ENCODE data around the gene KIF16B.

KIF16B gene

GRCh38 chr20:16573001-16573965, at the start of gene KIF16B:
Gene KIF16B (minus strand): TSS chr20:16573448. CDS start chr20:16573275, 173 bp downstream.
- TF ChIP-seq, protein P1, sequence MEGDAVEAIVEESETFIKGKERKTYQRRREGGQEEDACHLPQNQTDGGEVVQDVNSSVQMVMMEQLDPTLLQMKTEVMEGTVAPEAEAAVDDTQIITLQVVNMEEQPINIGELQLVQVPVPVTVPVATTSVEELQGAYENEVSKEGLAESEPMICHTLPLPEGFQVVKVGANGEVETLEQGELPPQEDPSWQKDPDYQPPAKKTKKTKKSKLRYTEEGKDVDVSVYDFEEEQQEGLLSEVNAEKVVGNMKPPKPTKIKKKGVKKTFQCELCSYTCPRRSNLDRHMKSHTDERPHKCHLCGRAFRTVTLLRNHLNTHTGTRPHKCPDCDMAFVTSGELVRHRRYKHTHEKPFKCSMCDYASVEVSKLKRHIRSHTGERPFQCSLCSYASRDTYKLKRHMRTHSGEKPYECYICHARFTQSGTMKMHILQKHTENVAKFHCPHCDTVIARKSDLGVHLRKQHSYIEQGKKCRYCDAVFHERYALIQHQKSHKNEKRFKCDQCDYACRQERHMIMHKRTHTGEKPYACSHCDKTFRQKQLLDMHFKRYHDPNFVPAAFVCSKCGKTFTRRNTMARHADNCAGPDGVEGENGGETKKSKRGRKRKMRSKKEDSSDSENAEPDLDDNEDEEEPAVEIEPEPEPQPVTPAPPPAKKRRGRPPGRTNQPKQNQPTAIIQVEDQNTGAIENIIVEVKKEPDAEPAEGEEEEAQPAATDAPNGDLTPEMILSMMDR (conservative IDR thresholded peaks at IDR 0.05), result peak; percentile 44
- peak within 1 kb of the TSS; percentile 97 for H3K27ac ChIP-seq

DNA sequence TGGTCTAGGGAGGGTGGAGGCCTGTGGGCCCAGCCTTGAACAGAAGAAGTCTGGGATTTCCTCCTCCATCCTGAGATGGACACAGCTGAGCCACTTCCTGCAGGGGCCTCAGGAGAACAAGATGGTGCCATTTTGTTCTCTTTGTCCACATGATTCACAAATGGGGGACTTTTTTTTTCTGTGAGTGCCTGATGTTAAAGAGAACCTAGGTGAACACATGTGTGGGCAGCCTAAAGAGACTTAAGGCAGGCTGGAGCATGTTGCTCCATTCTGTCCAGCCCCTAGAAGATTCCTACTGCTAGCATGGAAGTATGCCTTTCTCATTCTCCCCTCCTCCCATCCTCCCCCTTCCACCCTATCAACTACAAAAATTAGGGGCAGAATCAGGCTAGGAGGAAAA, 49.3 kb upstream of the KIF16B start:
- TF ChIP-seq, protein P1 (conservative IDR thresholded peaks at IDR 0.05), result no peak
- H3K27ac ChIP-seq, result no peak overlapping the region

- no peak overlapping the region for H3K27ac ChIP-seq
- TF ChIP-seq, protein P1 (conservative IDR thresholded peaks at IDR 0.05), result no peak
Measured at GRCh38 chr20:16621435-16622141, 48.3 kb upstream of the KIF16B start.

DNA sequence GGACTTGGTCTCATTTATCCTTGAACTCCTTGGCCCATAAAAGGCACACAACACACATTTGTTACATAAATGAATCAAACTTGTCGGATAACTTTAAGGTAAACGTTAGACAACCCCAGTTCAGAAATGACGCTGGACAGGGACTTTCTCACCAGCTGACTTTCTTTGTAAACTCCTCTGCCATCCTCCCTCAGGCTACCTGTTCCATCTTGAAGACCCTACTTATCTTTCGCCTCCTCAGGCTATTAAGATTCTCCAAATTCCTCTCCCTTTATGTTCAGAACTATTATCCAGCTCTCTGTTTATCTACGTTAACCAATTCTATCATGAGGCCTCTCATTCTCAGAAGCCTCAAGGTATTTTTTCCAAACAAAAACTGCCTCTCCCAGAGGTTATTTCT, 47.7 kb upstream of the KIF16B start:
- TF ChIP-seq, protein P1 (conservative IDR thresholded peaks at IDR 0.05), result no peak

DNA sequence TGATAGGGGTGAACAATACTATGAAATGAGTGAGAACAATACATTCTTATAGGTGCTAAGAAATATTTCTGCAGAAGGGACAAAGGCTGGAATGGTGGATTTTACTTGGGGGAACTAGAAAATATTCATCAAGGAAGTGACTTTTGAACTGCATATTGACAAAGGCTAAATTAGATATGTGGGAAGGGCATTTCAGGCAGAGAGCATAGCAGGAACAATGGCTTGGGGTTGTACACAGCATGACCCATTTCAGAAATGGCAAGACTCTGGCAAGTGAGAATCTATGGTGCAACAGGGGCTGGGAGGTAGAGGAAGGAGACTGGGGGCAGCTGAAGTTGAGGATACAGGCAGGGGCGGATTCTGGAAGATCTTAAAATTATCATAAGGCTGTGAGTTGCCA, 46.7 kb upstream of the KIF16B start:
- TF ChIP-seq, protein P1 (conservative IDR thresholded peaks at IDR 0.05), result no peak
- no peak overlapping the region for H3K27ac ChIP-seq

More for the DNA sequence above, 47.7 kb upstream of the KIF16B start:
- H3K27ac ChIP-seq, result no peak overlapping the region

- TF ChIP-seq, protein P1 (conservative IDR thresholded peaks at IDR 0.05), result no peak
- no peak overlapping the region for H3K27ac ChIP-seq
Measured at GRCh38 chr20:16617056-16617455, 43.8 kb upstream of the KIF16B start.

DNA sequence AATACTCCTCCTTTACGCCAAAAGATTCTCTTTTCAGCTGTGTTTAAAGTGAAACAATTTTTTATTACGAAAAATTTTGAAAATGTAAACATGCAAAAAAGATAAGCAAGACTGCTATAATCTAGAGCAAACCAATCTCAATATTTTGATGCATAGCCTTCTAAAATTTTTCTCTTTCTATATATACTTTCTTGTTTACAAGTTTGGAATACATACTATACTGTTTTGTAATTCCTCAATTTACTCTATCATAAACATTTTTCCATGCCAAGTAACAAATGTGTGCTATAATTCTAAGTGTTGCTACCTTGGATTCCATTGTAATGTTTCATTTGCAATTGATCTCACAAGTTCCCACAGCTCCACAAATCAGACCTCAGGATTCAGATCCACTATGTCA, 43.1 kb upstream of the KIF16B start:
- H3K27ac ChIP-seq, result no peak overlapping the region
- TF ChIP-seq, protein P1 (conservative IDR thresholded peaks at IDR 0.05), result no peak
